GM23338 (cell line): Measurements from ENCODE around the gene BRD3. TPM values are rescaled to one million over a fixed set of nuclear protein-coding genes. Genes with fewer than 3 reads are reported as not detected.
A peak's percentile ranks its signal among the peaks of the same experiment; 100 is the strongest.

Source experiments
- ATAC-seq: fragments of 200-7000 bp; cut with Tn5 transposase; 3 replicates; pipeline ENCODE4 v1.9.1; 2020
- DNase-seq: peaks from one replicate; pipeline ENCODE4 v3.0.0-alpha.2; 2015; ENCODE audit warnings: low spot score
- H2AFZ ChIP-seq: fragments of 200-600 bp; sonication (generic); 2 replicates; pipeline ENCODE4 v1.8.0; 2016; ENCODE audit warnings: antibody characterized with exemption, mild to moderate bottlenecking, moderate library complexity
- H3F3A ChIP-seq: fragments of 200-600 bp; sonication (generic); replicated peaks from 2 replicates; pipeline ENCODE4 v1.8.0; 2017; ENCODE audit warnings: antibody characterized with exemption, mixed run types, low read depth
- H3K27ac ChIP-seq: fragments of 200-600 bp; sonication (generic); 2 replicates; pipeline ENCODE4 v1.6.1; 2016; ENCODE audit warnings: low read depth
- H3K27me3 ChIP-seq: fragments of 200-600 bp; sonication (generic); 2 replicates; pipeline ENCODE4 v1.8.0; 2016; ENCODE audit warnings: mild to moderate bottlenecking, mixed run types, moderate library complexity; ENCODE audit not compliant: insufficient read depth
- H3K36me3 ChIP-seq: fragments of 200-600 bp; sonication (generic); 2 replicates; pipeline ENCODE4 v1.8.0; 2016; ENCODE audit warnings: mild to moderate bottlenecking; ENCODE audit not compliant: insufficient read depth
- H3K4me1 ChIP-seq: fragments of 200-600 bp; sonication (generic); 2 replicates; pipeline ENCODE4 v1.8.0; 2016; ENCODE audit warnings: mild to moderate bottlenecking, moderate library complexity; ENCODE audit not compliant: insufficient read depth
- H3K4me2 ChIP-seq: fragments of 200-600 bp; sonication (generic); 2 replicates; pipeline ENCODE4 v1.7.1; 2017; ENCODE audit warnings: mixed run types
- H3K4me3 ChIP-seq: fragments of 200-600 bp; sonication (generic); 2 replicates; pipeline ENCODE4 v1.6.1; 2016; ENCODE audit warnings: mixed run types
- H3K79me2 ChIP-seq: fragments of 200-600 bp; sonication (generic); replicated peaks from 2 replicates; pipeline ENCODE4 v1.8.0; 2017; ENCODE audit warnings: mild to moderate bottlenecking; ENCODE audit not compliant: insufficient read depth
- H3K9me2 ChIP-seq: fragments of 200-600 bp; sonication (generic); 2 replicates; pipeline ENCODE4 v1.8.0; 2017; ENCODE audit not compliant: insufficient read depth
- H4K20me1 ChIP-seq: fragments of 200-600 bp; sonication (generic); replicated peaks from 2 replicates; pipeline ENCODE4 v1.8.0; 2017; ENCODE audit warnings: mild to moderate bottlenecking; ENCODE audit not compliant: insufficient read depth
- H3K27ac Mint-ChIP-seq: 2 replicates; pipeline ENCODE4 v1.8.0; 2020; ENCODE audit warnings: inconsistent platforms, mild to moderate bottlenecking, moderate library complexity, mixed read lengths
- H3K27me3 Mint-ChIP-seq: 3 replicates; pipeline ENCODE4 v1.8.0; 2022; ENCODE audit warnings: low read depth, mild to moderate bottlenecking, moderate library complexity, mixed read lengths, inconsistent platforms; ENCODE audit not compliant: insufficient read depth, poor library complexity
- H3K36me3 Mint-ChIP-seq: 3 replicates; pipeline ENCODE4 v1.8.0; 2021; ENCODE audit warnings: low read depth, mild to moderate bottlenecking, inconsistent platforms, moderate library complexity, mixed read lengths
- H3K4me1 Mint-ChIP-seq: 3 replicates; pipeline ENCODE4 v1.8.0; 2020; ENCODE audit warnings: mild to moderate bottlenecking, inconsistent platforms, mixed read lengths
- H3K4me3 Mint-ChIP-seq: 3 replicates; pipeline ENCODE4 v1.8.0; 2021; ENCODE audit warnings: moderate library complexity, mild to moderate bottlenecking, inconsistent platforms, mixed read lengths
- H3K9me3 Mint-ChIP-seq: 3 replicates; pipeline ENCODE4 v1.8.0; 2020; ENCODE audit warnings: moderate library complexity, mild to moderate bottlenecking, inconsistent platforms, mixed read lengths
- CREB1 ChIP-seq: fragments of 250-450 bp; sonication (Bioruptor Pico); IDR thresholded peaks from 2 replicates; pipeline ENCODE4 v1.5.0; 2020; ENCODE audit warnings: low read depth, mild to moderate bottlenecking, moderate library complexity
- EZH2 ChIP-seq: fragments of 200-600 bp; sonication (generic); IDR thresholded peaks from one replicate; pipeline ENCODE4 v1.8.0; 2017; ENCODE audit warnings: antibody characterized with exemption, mild to moderate bottlenecking, low read depth; ENCODE audit not compliant: unreplicated experiment
- EZH2phosphoT487 ChIP-seq: fragments of 200-600 bp; sonication (generic); IDR thresholded peaks from one replicate; pipeline ENCODE4 v1.8.1; 2018; ENCODE audit warnings: antibody characterized with exemption; ENCODE audit not compliant: unreplicated experiment
- JUNB ChIP-seq: IDR thresholded peaks from one replicate; pipeline ENCODE4 v1.6.1; 2016; ENCODE audit warnings: antibody characterized with exemption; ENCODE audit not compliant: unreplicated experiment
- NANOG ChIP-seq: IDR thresholded peaks from 2 replicates; pipeline ENCODE4 v1.6.1; 2016; ENCODE audit warnings: antibody characterized with exemption, borderline replicate concordance
- POLR2AphosphoS5 ChIP-seq: IDR thresholded peaks from 2 replicates; pipeline ENCODE4 v1.6.1; 2016; ENCODE audit warnings: antibody characterized with exemption, low read depth
- STAT1 ChIP-seq: IDR thresholded peaks from one replicate; pipeline ENCODE4 v1.6.1; 2016; ENCODE audit warnings: antibody characterized with exemption; ENCODE audit not compliant: unreplicated experiment
- ZNF331 ChIP-seq: fragments of 250-450 bp; sonication (Bioruptor Pico); IDR thresholded peaks from 2 replicates; pipeline ENCODE4 v1.5.0; 2020; ENCODE audit warnings: low read depth, mild to moderate bottlenecking, moderate library complexity
- polyA plus RNA-seq: library from polyadenylated mRNA; unstranded; fragments of >200 nt; fragmentation: Nextera tagmentation; extraction: Ambion mirVana; gene quantifications from 2 replicates; pipeline ENCODE4 v1.2.1, GENCODE V29; 2016
- total RNA-seq: library from RNA; depleted of rRNA; stranded (reverse); fragments of >200 nt; shearing (Covaris generic); gene quantifications from 2 replicates; pipeline ENCODE4 v1.2.3, GENCODE V29; 2014
- TF ChIP-seq, protein P1 (sequence below): fragments of 250-450 bp; sonication (Bioruptor Pico); IDR thresholded peaks from 2 replicates; pipeline ENCODE4 v1.5.0; 2020; ENCODE audit warnings: mild to moderate bottlenecking, moderate library complexity
- TF ChIP-seq, protein P2 (sequence below): IDR thresholded peaks from 2 replicates; pipeline ENCODE4 v1.6.1; 2016; ENCODE audit warnings: antibody characterized with exemption
- TF ChIP-seq, protein P3 (sequence below), 2 experiments: fragments of 200-600 bp in 1 of 2; sonication (generic) in 1 of 2; conservative IDR thresholded peaks; 2 replicates each; pipeline versions ENCODE4 v1.5.1 to v1.6.1; 2016 to 2017; ENCODE audit warnings: antibody characterized with exemption in 2 of 2, low read depth in 2 of 2, mild to moderate bottlenecking in 2 of 2, moderate library complexity in 1 of 2
- TF ChIP-seq, protein P4 (sequence below): IDR thresholded peaks from one replicate; pipeline ENCODE4 v1.6.1; 2018; ENCODE audit warnings: antibody characterized with exemption; ENCODE audit not compliant: unreplicated experiment

Gene BRD3
- total and polyA plus RNA-seq, 2 experiments from 2014 or later = 46.0 to 88.0 TPM

DNA sequence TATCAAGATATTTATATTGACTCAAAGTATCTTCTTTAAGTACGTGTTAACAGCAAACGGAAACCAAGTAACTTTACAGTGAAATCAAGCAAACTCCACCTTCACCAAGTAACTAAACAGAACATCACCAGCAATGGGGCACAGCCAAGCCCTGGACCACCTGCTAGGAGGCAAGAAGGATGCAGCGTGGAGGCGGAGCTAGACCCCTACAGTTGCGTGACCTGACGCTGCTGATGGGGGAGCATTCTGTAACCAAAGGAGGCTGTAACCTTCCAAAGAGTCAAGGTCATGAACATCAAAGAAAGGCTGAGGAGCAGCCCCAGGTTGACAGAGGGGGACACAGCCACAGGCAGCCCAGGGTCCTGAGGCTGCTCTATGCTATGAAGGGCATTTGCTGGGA is 81.8 kb downstream of the BRD3 start (continued):
- TF ChIP-seq, protein P1, sequence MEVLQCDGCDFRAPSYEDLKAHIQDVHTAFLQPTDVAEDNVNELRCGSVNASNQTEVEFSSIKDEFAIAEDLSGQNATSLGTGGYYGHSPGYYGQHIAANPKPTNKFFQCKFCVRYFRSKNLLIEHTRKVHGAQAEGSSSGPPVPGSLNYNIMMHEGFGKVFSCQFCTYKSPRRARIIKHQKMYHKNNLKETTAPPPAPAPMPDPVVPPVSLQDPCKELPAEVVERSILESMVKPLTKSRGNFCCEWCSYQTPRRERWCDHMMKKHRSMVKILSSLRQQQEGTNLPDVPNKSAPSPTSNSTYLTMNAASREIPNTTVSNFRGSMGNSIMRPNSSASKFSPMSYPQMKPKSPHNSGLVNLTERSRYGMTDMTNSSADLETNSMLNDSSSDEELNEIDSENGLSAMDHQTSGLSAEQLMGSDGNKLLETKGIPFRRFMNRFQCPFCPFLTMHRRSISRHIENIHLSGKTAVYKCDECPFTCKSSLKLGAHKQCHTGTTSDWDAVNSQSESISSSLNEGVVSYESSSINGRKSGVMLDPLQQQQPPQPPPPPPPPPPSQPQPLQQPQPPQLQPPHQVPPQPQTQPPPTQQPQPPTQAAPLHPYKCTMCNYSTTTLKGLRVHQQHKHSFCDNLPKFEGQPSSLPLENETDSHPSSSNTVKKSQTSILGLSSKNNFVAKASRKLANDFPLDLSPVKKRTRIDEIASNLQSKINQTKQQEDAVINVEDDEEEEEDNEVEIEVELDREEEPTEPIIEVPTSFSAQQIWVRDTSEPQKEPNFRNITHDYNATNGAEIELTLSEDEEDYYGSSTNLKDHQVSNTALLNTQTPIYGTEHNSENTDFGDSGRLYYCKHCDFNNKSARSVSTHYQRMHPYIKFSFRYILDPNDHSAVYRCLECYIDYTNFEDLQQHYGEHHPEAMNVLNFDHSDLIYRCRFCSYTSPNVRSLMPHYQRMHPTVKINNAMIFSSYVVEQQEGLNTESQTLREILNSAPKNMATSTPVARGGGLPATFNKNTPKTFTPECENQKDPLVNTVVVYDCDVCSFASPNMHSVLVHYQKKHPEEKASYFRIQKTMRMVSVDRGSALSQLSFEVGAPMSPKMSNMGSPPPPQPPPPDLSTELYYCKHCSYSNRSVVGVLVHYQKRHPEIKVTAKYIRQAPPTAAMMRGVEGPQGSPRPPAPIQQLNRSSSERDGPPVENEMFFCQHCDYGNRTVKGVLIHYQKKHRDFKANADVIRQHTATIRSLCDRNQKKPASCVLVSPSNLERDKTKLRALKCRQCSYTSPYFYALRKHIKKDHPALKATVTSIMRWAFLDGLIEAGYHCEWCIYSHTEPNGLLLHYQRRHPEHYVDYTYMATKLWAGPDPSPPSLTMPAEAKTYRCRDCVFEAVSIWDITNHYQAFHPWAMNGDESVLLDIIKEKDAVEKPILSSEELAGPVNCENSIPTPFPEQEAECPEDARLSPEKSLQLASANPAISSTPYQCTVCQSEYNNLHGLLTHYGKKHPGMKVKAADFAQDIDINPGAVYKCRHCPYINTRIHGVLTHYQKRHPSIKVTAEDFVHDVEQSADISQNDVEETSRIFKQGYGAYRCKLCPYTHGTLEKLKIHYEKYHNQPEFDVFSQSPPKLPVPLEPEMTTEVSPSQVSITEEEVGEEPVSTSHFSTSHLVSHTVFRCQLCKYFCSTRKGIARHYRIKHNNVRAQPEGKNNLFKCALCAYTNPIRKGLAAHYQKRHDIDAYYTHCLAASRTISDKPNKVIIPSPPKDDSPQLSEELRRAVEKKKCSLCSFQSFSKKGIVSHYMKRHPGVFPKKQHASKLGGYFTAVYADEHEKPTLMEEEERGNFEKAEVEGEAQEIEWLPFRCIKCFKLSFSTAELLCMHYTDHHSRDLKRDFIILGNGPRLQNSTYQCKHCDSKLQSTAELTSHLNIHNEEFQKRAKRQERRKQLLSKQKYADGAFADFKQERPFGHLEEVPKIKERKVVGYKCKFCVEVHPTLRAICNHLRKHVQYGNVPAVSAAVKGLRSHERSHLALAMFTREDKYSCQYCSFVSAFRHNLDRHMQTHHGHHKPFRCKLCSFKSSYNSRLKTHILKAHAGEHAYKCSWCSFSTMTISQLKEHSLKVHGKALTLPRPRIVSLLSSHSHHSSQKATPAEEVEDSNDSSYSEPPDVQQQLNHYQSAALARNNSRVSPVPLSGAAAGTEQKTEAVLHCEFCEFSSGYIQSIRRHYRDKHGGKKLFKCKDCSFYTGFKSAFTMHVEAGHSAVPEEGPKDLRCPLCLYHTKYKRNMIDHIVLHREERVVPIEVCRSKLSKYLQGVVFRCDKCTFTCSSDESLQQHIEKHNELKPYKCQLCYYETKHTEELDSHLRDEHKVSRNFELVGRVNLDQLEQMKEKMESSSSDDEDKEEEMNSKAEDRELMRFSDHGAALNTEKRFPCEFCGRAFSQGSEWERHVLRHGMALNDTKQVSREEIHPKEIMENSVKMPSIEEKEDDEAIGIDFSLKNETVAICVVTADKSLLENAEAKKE (CRISPR knock-in tag) = no peak
- TF ChIP-seq CREB1 (CRISPR knock-in tag) (no peak), ZNF331 (no peak), JUNB (no peak), STAT1 (no peak), NANOG (no peak)
- TF ChIP-seq, protein P2, sequence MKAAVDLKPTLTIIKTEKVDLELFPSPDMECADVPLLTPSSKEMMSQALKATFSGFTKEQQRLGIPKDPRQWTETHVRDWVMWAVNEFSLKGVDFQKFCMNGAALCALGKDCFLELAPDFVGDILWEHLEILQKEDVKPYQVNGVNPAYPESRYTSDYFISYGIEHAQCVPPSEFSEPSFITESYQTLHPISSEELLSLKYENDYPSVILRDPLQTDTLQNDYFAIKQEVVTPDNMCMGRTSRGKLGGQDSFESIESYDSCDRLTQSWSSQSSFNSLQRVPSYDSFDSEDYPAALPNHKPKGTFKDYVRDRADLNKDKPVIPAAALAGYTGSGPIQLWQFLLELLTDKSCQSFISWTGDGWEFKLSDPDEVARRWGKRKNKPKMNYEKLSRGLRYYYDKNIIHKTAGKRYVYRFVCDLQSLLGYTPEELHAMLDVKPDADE = no peak

DNA sequence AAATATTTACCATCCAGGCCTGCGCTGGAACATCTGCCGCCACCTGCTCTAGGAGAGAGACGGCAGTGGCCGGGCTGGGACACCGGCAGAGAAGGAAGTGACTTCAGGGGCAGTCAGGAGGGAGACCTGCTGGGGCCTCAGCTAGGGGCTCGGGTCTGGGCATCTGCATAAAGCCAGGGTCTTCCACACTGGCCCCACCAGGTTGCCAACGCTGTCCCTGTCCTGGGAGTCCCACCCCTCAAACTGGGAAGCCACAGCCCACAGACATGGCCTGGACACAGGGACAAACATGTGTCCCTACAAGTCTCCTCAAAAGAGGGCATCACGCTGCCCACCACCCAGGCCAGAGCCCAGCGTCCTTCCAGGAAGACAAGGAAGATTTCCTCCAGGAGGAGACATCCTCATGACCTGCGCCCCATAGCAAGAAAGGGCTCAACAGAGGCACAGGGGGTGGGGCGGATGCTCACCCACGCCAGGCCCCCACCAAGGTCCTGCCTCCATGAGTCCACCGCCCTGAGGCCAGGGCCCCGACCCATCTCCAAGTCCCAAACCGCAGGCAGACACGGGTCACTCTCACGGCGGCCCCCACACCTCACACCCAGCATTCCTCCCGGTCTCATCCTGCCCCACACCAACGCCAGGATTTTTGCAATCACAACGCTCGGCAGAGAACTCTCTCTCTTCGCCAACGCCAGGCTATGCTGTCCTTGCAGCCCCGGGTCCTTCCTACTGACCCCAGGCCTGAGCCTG is 84.7 kb downstream of the BRD3 start:
- ATAC-seq (no peak), DNase-seq (no peak)
- Histone ChIP-seq H3K36me3 (no peaks in the 10 kb centered on the region), H4K20me1 (peaks cover 12% of the 10 kb centered on the region), H3F3A (no peaks in the 10 kb centered on the region), H3K9me2 (no peaks in the 10 kb centered on the region), H3K4me2 (no peak overlapping the region), H3K27ac (no peak overlapping the region), H3K27me3 (no peaks in the 10 kb centered on the region), H3K4me3 (no peak overlapping the region), H3K4me1 (no peaks in the 10 kb centered on the region), H3K79me2 (peaks cover 98% of the 10 kb centered on the region), H2AFZ (no peak overlapping the region)
- Mint-ChIP-seq H3K4me3 (no peak overlapping the region), H3K9me3 (no peaks in the 10 kb centered on the region), H3K36me3 (no peaks in the 10 kb centered on the region; the same call in 2 of the 3 replicates), H3K27ac (peak overlapping the region; percentile 67; the same call in 1 of the 2 replicates), H3K27me3 (peaks cover 10% of the 10 kb centered on the region), H3K4me1 (peaks cover 47% of the 10 kb centered on the region)
- TF ChIP-seq, protein P3, sequence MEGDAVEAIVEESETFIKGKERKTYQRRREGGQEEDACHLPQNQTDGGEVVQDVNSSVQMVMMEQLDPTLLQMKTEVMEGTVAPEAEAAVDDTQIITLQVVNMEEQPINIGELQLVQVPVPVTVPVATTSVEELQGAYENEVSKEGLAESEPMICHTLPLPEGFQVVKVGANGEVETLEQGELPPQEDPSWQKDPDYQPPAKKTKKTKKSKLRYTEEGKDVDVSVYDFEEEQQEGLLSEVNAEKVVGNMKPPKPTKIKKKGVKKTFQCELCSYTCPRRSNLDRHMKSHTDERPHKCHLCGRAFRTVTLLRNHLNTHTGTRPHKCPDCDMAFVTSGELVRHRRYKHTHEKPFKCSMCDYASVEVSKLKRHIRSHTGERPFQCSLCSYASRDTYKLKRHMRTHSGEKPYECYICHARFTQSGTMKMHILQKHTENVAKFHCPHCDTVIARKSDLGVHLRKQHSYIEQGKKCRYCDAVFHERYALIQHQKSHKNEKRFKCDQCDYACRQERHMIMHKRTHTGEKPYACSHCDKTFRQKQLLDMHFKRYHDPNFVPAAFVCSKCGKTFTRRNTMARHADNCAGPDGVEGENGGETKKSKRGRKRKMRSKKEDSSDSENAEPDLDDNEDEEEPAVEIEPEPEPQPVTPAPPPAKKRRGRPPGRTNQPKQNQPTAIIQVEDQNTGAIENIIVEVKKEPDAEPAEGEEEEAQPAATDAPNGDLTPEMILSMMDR (conservative IDR thresholded peaks at IDR 0.05; ENCODE audit: low read depth in 2 of 2) = no peak
- TF ChIP-seq NANOG (no peak), EZH2phosphoT487 (no peak), POLR2AphosphoS5 (no peak), STAT1 (no peak), CREB1 (CRISPR knock-in tag) (no peak), JUNB (no peak), EZH2 (no peak)
- TF ChIP-seq, protein P4, sequence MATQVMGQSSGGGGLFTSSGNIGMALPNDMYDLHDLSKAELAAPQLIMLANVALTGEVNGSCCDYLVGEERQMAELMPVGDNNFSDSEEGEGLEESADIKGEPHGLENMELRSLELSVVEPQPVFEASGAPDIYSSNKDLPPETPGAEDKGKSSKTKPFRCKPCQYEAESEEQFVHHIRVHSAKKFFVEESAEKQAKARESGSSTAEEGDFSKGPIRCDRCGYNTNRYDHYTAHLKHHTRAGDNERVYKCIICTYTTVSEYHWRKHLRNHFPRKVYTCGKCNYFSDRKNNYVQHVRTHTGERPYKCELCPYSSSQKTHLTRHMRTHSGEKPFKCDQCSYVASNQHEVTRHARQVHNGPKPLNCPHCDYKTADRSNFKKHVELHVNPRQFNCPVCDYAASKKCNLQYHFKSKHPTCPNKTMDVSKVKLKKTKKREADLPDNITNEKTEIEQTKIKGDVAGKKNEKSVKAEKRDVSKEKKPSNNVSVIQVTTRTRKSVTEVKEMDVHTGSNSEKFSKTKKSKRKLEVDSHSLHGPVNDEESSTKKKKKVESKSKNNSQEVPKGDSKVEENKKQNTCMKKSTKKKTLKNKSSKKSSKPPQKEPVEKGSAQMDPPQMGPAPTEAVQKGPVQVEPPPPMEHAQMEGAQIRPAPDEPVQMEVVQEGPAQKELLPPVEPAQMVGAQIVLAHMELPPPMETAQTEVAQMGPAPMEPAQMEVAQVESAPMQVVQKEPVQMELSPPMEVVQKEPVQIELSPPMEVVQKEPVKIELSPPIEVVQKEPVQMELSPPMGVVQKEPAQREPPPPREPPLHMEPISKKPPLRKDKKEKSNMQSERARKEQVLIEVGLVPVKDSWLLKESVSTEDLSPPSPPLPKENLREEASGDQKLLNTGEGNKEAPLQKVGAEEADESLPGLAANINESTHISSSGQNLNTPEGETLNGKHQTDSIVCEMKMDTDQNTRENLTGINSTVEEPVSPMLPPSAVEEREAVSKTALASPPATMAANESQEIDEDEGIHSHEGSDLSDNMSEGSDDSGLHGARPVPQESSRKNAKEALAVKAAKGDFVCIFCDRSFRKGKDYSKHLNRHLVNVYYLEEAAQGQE = no peak
